CD4-positive, alpha-beta T cell treated with Interferon gamma for 1 hour (primary cell): ENCODE results near the gene IQCM.
"Not testable (repeated sequence)": the region's sequence is repeated elsewhere in the genome, so short reads cannot be mapped to it uniquely, and the experiment has no call there.

Source experiments
- DNase-seq: peaks from one replicate; pipeline ENCODE4 v3.0.0-alpha.2; 2020

Gene IQCM

GRCh38 chr4:149426461-149426860 is 389.2 kb downstream of the IQCM start:
- DNase-seq: no peak

GRCh38 chr4:149409555-149409962 is 406.1 kb downstream of the IQCM start:
- DNase-seq: no peak

GRCh38 chr4:149409146-149409545 is 406.5 kb downstream of the IQCM start:
- no peak for DNase-seq

GRCh38 chr4:149404143-149404542 is 411.5 kb downstream of the IQCM start:
- no peak for DNase-seq

GRCh38 chr4:149403081-149403480 is 412.6 kb downstream of the IQCM start:
- no peak for DNase-seq

- no peak for DNase-seq
Measured at GRCh38 chr4:149398993-149399392, 416.6 kb downstream of the IQCM start.

GRCh38 chr4:149370785-149371420 is 444.7 kb downstream of the IQCM start:
- DNase-seq: no peak

- DNase-seq: no peak
Measured at GRCh38 chr4:149370002-149370401, 445.6 kb downstream of the IQCM start.

GRCh38 chr4:149353241-149353640 is 462.4 kb downstream of the IQCM start:
- DNase-seq: no peak

- DNase-seq: no peak
Measured at GRCh38 chr4:149349541-149349940, 466.1 kb downstream of the IQCM start.

- DNase-seq: no peak
Measured at GRCh38 chr4:149347139-149347538, 468.5 kb downstream of the IQCM start.

- DNase-seq: no peak
Measured at GRCh38 chr4:149345424-149345823, 470.2 kb downstream of the IQCM start.

- no peak for DNase-seq
Measured at GRCh38 chr4:149344436-149344835, 471.2 kb downstream of the IQCM start.

- DNase-seq: no peak
Measured at GRCh38 chr4:149343614-149344013, 472.0 kb downstream of the IQCM start.

- not testable (repeated sequence) for DNase-seq
Measured at GRCh38 chr4:149341117-149341516, 474.5 kb downstream of the IQCM start.

GRCh38 chr4:149328161-149328560 is 487.5 kb downstream of the IQCM start:
- no peak for DNase-seq

GRCh38 chr4:149322203-149322602 is 493.4 kb downstream of the IQCM start:
- DNase-seq: no peak

- DNase-seq: no peak
Measured at GRCh38 chr4:149321438-149321837, 494.2 kb downstream of the IQCM start.

GRCh38 chr4:149311076-149311475 is 504.6 kb downstream of the IQCM start:
- no peak for DNase-seq

GRCh38 chr4:149306537-149306936 is 509.1 kb downstream of the IQCM start:
- DNase-seq: no peak
